CD4-positive, CD25-positive, alpha-beta regulatory T cell (primary cell): ENCODE results near the gene KIAA0319L. TPM values are rescaled to one million over a fixed set of nuclear protein-coding genes. Genes with fewer than 3 reads are reported as not detected.
A peak's percentile ranks its signal among the peaks of the same experiment; 100 is the strongest.

Experiments used
- ATAC-seq, 2 donors: fragments of 150-1000 bp; cut with Tn5 transposase; one replicate each; pipeline ENCODE4 v1.10.0; 2021; ENCODE audit warnings: low read depth in 2 of 2, moderate number of reproducible peaks in 2 of 2, moderate library complexity in 1 of 2
- DNase-seq, 3 donors: peaks; one replicate each; pipeline versions ENCODE4 v3.0.0 to v3.0.0-alpha.2; 2012 to 2022; ENCODE audit warnings: mixed read lengths in 1 of 3
- H3K27ac ChIP-seq: one replicate; pipeline ENCODE4 v1.7.0; 2013; ENCODE audit warnings: mild to moderate bottlenecking, low read length; ENCODE audit not compliant: insufficient read depth, poor library complexity, severe bottlenecking
- H3K27me3 ChIP-seq: one replicate; pipeline ENCODE4 v1.7.0; 2013; ENCODE audit warnings: low read length; ENCODE audit not compliant: control insufficient read depth, insufficient read depth
- H3K36me3 ChIP-seq: one replicate; pipeline ENCODE4 v1.7.0; 2013; ENCODE audit warnings: mild to moderate bottlenecking, low read length, moderate library complexity; ENCODE audit not compliant: control insufficient read depth, insufficient read depth
- H3K4me1 ChIP-seq: 2 replicates; pipeline ENCODE4 v1.7.0; 2013; ENCODE audit warnings: mild to moderate bottlenecking, low read length; ENCODE audit not compliant: insufficient read depth, control insufficient read depth, poor library complexity, severe bottlenecking
- H3K4me3 ChIP-seq: one replicate; pipeline ENCODE4 v1.7.0; 2013; ENCODE audit warnings: low read depth, mild to moderate bottlenecking, low read length, moderate library complexity
- H3K9me3 ChIP-seq, 2 experiments: 1 replicate in 1 of 2; 2 replicates in 1 of 2; pipeline ENCODE4 v1.7.0; 2013; ENCODE audit warnings: low read length in 2 of 2, mild to moderate bottlenecking in 1 of 2, moderate library complexity in 1 of 2; ENCODE audit not compliant: control insufficient read depth in 2 of 2
- H3K27ac Mint-ChIP-seq, 3 donors: one replicate each; pipeline ENCODE4 v1.8.0; 2020 to 2022; ENCODE audit warnings: mild to moderate bottlenecking in 3 of 3, mixed read lengths in 3 of 3, moderate library complexity in 2 of 3
- H3K27me3 Mint-ChIP-seq: one replicate; pipeline ENCODE4 v1.8.0; 2022; ENCODE audit warnings: mild to moderate bottlenecking, mixed read lengths
- H3K36me3 Mint-ChIP-seq: one replicate; pipeline ENCODE4 v1.8.0; 2020; ENCODE audit warnings: mixed read lengths
- H3K4me1 Mint-ChIP-seq, 4 donors: one replicate each; pipeline ENCODE4 v1.8.0; 2020 to 2022; ENCODE audit warnings: mixed read lengths in 4 of 4, mild to moderate bottlenecking in 1 of 4
- H3K4me3 Mint-ChIP-seq, 4 donors: one replicate each; pipeline ENCODE4 v1.8.0; 2020 to 2022; ENCODE audit warnings: mild to moderate bottlenecking in 4 of 4, mixed read lengths in 4 of 4, moderate library complexity in 3 of 4
- H3K9me3 Mint-ChIP-seq, 7 donors: one replicate each; pipeline ENCODE4 v1.8.0; 2020 to 2022; ENCODE audit warnings: mixed read lengths in 7 of 7, mild to moderate bottlenecking in 3 of 7, moderate library complexity in 2 of 7
- polyA plus RNA-seq, 4 donors: library from polyadenylated mRNA; unstranded; fragments of 300-500 nt; fragmentation: Illumina TruSeq; gene quantifications; one replicate each; pipeline ENCODE4 v1.2.3, GENCODE V29; 2021
- total RNA-seq: library from RNA; stranded (reverse); gene quantifications from one replicate; pipeline ENCODE4 v1.2.3, GENCODE V29; 2022

KIAA0319L gene
- total and polyA plus RNA-seq, 5 donors from 2014 or later, result 16.2 to 72.4 (median 17.6) TPM

DNA sequence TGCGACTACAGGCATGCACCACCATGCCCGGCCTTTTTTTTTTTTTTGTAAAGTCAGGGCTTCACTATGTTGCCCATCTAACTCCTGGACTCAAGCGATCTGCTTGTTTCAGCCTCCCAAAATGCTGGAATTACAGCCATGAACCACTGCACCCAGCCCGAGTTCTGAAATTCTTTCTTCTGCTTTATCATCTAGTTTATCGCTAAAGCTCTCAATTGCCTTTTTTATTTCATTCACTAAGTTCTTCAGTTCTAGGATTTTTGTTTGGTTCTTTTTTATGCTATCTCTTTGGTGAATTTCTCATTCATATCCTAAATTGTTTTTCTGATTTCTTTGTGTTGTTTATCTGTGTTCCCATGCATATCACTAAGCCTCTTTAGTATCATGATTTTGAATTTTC, 27.0 kb downstream of the KIAA0319L start:
- Histone ChIP-seq H3K27me3 (no peaks in the 10 kb centered on the region), H3K9me3 (no peaks in the 10 kb centered on the region), H3K27ac (no peak overlapping the region), H3K4me1 (peaks cover 3% of the 10 kb centered on the region), H3K36me3 (peaks cover 24% of the 10 kb centered on the region), H3K4me3 (no peak overlapping the region)
- peaks cover 6 to 19% (median 15%) of the 10 kb centered on the region in 4 donors for H3K4me1 Mint-ChIP-seq
- H3K36me3 Mint-ChIP-seq, result peaks cover 29% of the 10 kb centered on the region
- peaks cover 4 to 17% (median 9%) of the 10 kb centered on the region in 7 donors for H3K9me3 Mint-ChIP-seq
- DNase-seq (no peak), ATAC-seq (no peak)
- H3K27me3 Mint-ChIP-seq, result no peaks in the 10 kb centered on the region
- no peak overlapping the region for H3K27ac Mint-ChIP-seq
- no peak overlapping the region for H3K4me3 Mint-ChIP-seq

GRCh38 chr1:35524106-35524505, 33.1 kb downstream of the KIAA0319L start:
- no peak overlapping the region for H3K4me3 Mint-ChIP-seq
- peaks cover 26% of the 10 kb centered on the region for H3K36me3 Mint-ChIP-seq
- no peaks in the 10 kb centered on the region for H3K36me3 ChIP-seq
- H3K4me1 Mint-ChIP-seq, result peaks cover 0 to 15% (median 12%) of the 10 kb centered on the region in 4 donors
- no peak overlapping the region for H3K4me3 ChIP-seq
- DNase-seq, result no peak
- H3K9me3 ChIP-seq, result no peaks in the 10 kb centered on the region
- H3K4me1 ChIP-seq, result no peaks in the 10 kb centered on the region
- no peak overlapping the region for H3K27ac ChIP-seq
- H3K9me3 Mint-ChIP-seq, result peaks cover 1 to 15% (median 8%) of the 10 kb centered on the region in 7 donors
- no peaks in the 10 kb centered on the region for H3K27me3 ChIP-seq
- H3K27me3 Mint-ChIP-seq, result no peaks in the 10 kb centered on the region
- no peak overlapping the region for H3K27ac Mint-ChIP-seq
- ATAC-seq, result no peak

DNA sequence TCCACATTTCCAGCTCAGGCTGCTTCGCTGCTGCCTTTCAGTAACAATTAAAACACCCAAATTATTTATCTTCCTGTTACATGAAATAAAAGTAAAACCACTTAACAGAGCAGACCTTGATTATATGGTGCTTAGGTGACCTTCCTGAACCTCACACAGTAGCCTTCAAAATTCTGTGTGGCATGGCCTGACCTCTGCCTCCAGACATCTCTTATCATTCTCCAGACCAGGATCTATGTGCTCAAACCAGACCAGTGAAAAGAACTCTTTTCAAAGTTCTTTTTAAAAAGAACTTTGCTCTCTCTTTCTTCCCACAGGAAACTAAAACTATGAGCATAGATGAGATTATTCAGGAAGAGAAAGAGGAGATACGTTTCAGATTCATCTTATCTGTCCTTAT, 37.8 kb downstream of the KIAA0319L start:
- H3K27ac ChIP-seq, result no peak overlapping the region
- H3K36me3 ChIP-seq, result no peaks in the 10 kb centered on the region
- H3K27ac Mint-ChIP-seq, result peak overlapping the region in 2 of 3 donors; percentile 25 to 39
- H3K36me3 Mint-ChIP-seq, result peaks cover 42% of the 10 kb centered on the region
- H3K4me3 ChIP-seq, result no peak overlapping the region
- H3K9me3 Mint-ChIP-seq, result peaks cover 6 to 24% (median 14%) of the 10 kb centered on the region in 7 donors
- H3K27me3 Mint-ChIP-seq, result no peaks in the 10 kb centered on the region
- H3K4me1 ChIP-seq, result no peaks in the 10 kb centered on the region
- peaks cover 0 to 8% of the 10 kb centered on the region in 2 experiments for H3K9me3 ChIP-seq
- no peak overlapping the region for H3K4me3 Mint-ChIP-seq
- ATAC-seq (no peak), DNase-seq (no peak)
- peaks cover 12 to 38% (median 26%) of the 10 kb centered on the region in 4 donors for H3K4me1 Mint-ChIP-seq
- H3K27me3 ChIP-seq, result no peaks in the 10 kb centered on the region

DNA sequence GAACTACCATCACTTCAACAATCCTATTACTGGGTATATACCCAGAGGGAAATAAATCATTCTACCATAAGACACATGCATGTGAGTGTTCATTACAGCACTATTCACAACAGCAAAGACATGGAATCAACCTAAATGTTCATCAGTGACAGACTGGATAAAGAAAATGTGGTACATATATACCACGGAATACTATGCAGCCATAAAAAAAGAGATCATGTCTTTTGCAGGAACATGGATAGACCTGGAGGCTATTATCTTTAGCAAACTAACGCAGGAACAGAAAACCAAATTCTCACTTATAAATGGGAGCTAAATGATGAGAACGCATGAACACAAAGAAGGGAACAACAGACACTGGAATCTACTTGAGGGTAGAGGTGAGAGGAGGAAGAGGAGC, 39.0 kb downstream of the KIAA0319L start:
- H3K4me1 ChIP-seq, result no peaks in the 10 kb centered on the region
- H3K27me3 ChIP-seq, result no peaks in the 10 kb centered on the region
- no peak overlapping the region for H3K4me3 Mint-ChIP-seq
- H3K9me3 Mint-ChIP-seq, result peaks cover 6 to 19% (median 14%) of the 10 kb centered on the region in 7 donors
- peaks cover 36% of the 10 kb centered on the region for H3K36me3 Mint-ChIP-seq
- peaks cover 18 to 40% (median 27%) of the 10 kb centered on the region in 4 donors for H3K4me1 Mint-ChIP-seq
- H3K4me3 ChIP-seq, result no peak overlapping the region
- H3K27me3 Mint-ChIP-seq, result no peaks in the 10 kb centered on the region
- H3K36me3 ChIP-seq, result no peaks in the 10 kb centered on the region
- H3K27ac ChIP-seq, result no peak overlapping the region
- peaks cover 0 to 8% of the 10 kb centered on the region in 2 experiments for H3K9me3 ChIP-seq
- no peak for ATAC-seq
- no peak for DNase-seq
- H3K27ac Mint-ChIP-seq, result no peak overlapping the region

DNA sequence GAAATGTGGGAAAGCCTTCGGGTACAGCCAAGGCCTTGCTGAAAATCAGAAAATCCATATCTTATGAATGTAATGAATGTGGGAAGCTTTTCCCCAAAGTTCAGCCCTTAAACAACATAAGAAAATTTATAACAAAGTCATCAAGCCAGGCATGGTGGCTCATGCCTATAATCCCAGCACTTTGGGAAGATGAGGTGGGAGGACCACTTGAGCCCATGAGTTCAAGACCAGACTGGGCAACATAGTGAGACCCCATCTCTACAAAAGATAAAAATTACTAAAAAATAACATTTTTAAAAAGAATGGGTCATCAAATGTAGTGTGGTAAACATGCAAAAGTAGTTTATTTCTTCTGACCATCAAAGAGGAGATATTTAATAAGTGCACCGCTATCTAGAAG, 45.9 kb downstream of the KIAA0319L start:
- DNase-seq (no peak), ATAC-seq (no peak)
- peaks cover 37 to 57% (median 41%) of the 10 kb centered on the region in 4 donors for H3K4me1 Mint-ChIP-seq
- H3K9me3 ChIP-seq, result no peaks in the 10 kb centered on the region
- H3K4me3 ChIP-seq, result no peak overlapping the region
- no peak overlapping the region for H3K4me3 Mint-ChIP-seq
- H3K27me3 Mint-ChIP-seq, result no peaks in the 10 kb centered on the region
- peaks cover 28% of the 10 kb centered on the region for H3K4me1 ChIP-seq
- H3K36me3 ChIP-seq, result no peaks in the 10 kb centered on the region
- peaks cover 6 to 12% (median 7%) of the 10 kb centered on the region in 7 donors for H3K9me3 Mint-ChIP-seq
- H3K27ac Mint-ChIP-seq, result no peak overlapping the region
- no peaks in the 10 kb centered on the region for H3K27me3 ChIP-seq
- H3K36me3 Mint-ChIP-seq, result peaks cover 15% of the 10 kb centered on the region
- H3K27ac ChIP-seq, result no peak overlapping the region

DNA sequence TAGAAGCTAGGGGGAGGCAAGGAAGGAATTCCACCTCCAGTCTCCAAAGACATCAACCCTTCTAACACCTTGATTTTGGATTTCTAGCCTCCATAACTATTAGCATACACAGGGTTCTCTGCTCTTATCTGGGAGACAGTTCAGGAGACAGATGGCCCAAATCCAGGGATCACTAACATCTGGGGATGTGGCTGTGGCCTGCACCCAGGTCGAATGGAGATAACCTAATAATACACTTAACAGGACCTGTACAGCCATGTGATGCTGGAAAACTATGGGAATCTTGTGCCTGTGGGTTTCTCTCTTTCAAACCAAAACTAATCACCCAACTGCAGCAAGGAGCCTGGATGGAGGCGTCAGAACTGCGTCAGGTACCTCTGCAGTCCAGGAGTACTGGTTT, 47.6 kb downstream of the KIAA0319L start:
- no peak overlapping the region for H3K27ac ChIP-seq
- H3K4me3 ChIP-seq, result no peak overlapping the region
- H3K4me1 ChIP-seq, result peaks cover 41% of the 10 kb centered on the region
- no peaks in the 10 kb centered on the region for H3K27me3 Mint-ChIP-seq
- H3K9me3 ChIP-seq, result no peaks in the 10 kb centered on the region
- H3K27me3 ChIP-seq, result no peaks in the 10 kb centered on the region
- no peak overlapping the region for H3K4me3 Mint-ChIP-seq
- H3K36me3 Mint-ChIP-seq, result peaks cover 11% of the 10 kb centered on the region
- ATAC-seq (no peak), DNase-seq (no peak)
- H3K9me3 Mint-ChIP-seq, result peaks cover 0 to 2% (median 0%) of the 10 kb centered on the region in 7 donors
- no peaks in the 10 kb centered on the region for H3K36me3 ChIP-seq
- H3K4me1 Mint-ChIP-seq, result peaks cover 40 to 66% (median 50%) of the 10 kb centered on the region in 4 donors
- H3K27ac Mint-ChIP-seq, result peak overlapping the region in 2 of 3 donors; percentile 62 to 79

GRCh38 chr1:35507947-35508346, 49.3 kb downstream of the KIAA0319L start:
- Mint-ChIP-seq H3K4me1 (peaks cover 33 to 64% (median 50%) of the 10 kb centered on the region in 4 donors), H3K27ac (peak overlapping the region; percentile 51 to 98 (median 93)), H3K27me3 (no peaks in the 10 kb centered on the region), H3K9me3 (peaks cover 0 to 2% (median 0%) of the 10 kb centered on the region in 7 donors), H3K36me3 (peaks cover 18% of the 10 kb centered on the region), H3K4me3 (peak overlapping the region in 3 of 4 donors; percentile 52 to 84 (median 75))
- peaks cover 41% of the 10 kb centered on the region for H3K4me1 ChIP-seq
- H3K4me3 ChIP-seq, result peak overlapping the region; percentile 66
- no peaks in the 10 kb centered on the region for H3K9me3 ChIP-seq
- no peak for DNase-seq
- no peaks in the 10 kb centered on the region for H3K36me3 ChIP-seq
- ATAC-seq, result no peak
- H3K27ac ChIP-seq, result peak overlapping the region; percentile 66
- no peaks in the 10 kb centered on the region for H3K27me3 ChIP-seq
